HUES64 (cell line): ENCODE results near the gene FGD5.

Source experiments
- H3K27ac ChIP-seq: 2 replicates; pipeline ENCODE4 v1.7.0; 2013; ENCODE audit warnings: low read depth, low read length, inconsistent platforms
- H3K27me3 ChIP-seq: 2 replicates; pipeline ENCODE4 v1.6.1; 2013; ENCODE audit warnings: mild to moderate bottlenecking, low read length; ENCODE audit not compliant: insufficient read depth
- H3K36me3 ChIP-seq: 2 replicates; pipeline ENCODE4 v1.6.1; 2013; ENCODE audit warnings: mild to moderate bottlenecking, low read length; ENCODE audit not compliant: insufficient read depth
- H3K4me1 ChIP-seq: 2 replicates; pipeline ENCODE4 v1.6.1; 2013; ENCODE audit warnings: mild to moderate bottlenecking, low read length, moderate library complexity; ENCODE audit not compliant: insufficient read depth
- H3K4me3 ChIP-seq: 2 replicates; pipeline ENCODE4 v1.5.1; 2013; ENCODE audit warnings: mild to moderate bottlenecking, low read length, moderate library complexity
- H3K9ac ChIP-seq: 2 replicates; pipeline ENCODE4 v1.6.1; 2013; ENCODE audit warnings: mild to moderate bottlenecking, low read depth, low read length
- H3K9me3 ChIP-seq: 2 replicates; pipeline ENCODE4 v1.6.1; 2013; ENCODE audit warnings: low read depth, low read length; ENCODE audit not compliant: insufficient read depth
- WGBS: fragments of 150-250, 120-280 bp; methylation state at CpG from one replicate; pipeline ENCODE4 v1.1.7; 2013; ENCODE audit warnings: missing lambda C conversion rate; 5-methylcytosine and 5-hydroxymethylcytosine counted together

FGD5 gene

DNA sequence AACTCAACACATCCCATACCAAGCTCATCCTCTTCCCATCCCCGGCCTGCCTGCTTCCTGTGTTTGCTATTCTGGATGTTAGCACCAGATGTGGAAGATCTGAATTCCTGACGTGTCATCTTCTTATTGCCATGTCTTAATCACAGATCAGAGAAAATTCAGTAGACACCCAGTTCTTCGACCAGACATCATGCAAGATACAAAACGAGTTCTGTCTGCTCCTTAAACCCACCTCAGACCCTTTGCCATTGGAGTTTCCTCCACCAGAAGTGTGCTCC lies 52.0 kb downstream of the FGD5 start:
- no peak overlapping the region for H3K4me3 ChIP-seq
- no peaks in the 10 kb centered on the region for H3K36me3 ChIP-seq
- H3K9me3 ChIP-seq = no peaks in the 10 kb centered on the region
- no peak overlapping the region for H3K27ac ChIP-seq
- no peak overlapping the region for H3K9ac ChIP-seq
- peaks cover 4% of the 10 kb centered on the region; the same call in 1 of the 2 replicates for H3K4me1 ChIP-seq
- WGBS = 80% methylated on average over 4 of the region's 4 CpGs
- H3K27me3 ChIP-seq = no peaks in the 10 kb centered on the region

DNA sequence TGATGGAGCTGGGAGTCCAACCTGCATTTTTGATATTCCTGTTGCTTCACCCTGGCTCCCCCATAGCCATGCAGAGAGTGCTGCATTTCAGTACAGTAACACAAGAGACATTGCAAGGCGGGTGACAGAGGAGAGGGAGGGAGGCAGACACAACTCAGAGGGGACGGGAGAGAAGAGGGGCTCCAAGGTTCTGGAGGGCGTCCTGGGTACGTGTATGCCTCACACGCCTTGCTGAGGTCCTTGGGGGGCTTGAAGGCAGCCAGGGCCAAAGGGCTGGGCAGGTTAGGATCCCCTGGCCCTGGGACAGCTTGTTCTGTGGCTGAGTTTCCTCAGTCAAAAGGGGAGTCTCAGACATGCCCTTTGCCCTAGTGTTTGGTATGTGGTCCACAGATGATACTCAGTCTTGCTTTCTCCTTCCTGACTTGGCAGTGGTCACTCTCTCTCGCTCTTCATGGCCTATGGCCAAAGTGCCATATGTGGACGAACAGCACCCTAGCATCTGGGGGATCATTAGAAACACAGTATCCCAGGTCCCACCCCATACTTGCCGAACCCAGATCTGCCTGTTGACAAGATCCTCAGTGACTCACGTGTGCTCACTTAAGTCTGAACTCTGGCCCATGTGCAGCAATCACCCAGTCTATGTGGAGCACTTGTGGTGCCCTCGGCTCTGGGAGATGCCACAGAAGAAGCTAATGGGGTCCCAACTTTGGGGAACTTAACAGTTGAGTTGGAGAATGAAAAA lies 52.9 kb downstream of the FGD5 start:
- Histone ChIP-seq H3K27ac (no peak overlapping the region), H3K36me3 (no peaks in the 10 kb centered on the region), H3K9ac (no peak overlapping the region), H3K4me3 (no peak overlapping the region), H3K9me3 (no peaks in the 10 kb centered on the region), H3K4me1 (peaks cover 4% of the 10 kb centered on the region; the same call in 1 of the 2 replicates), H3K27me3 (no peaks in the 10 kb centered on the region)
- WGBS = 92% methylated on average over 10 of the region's 10 CpGs

DNA sequence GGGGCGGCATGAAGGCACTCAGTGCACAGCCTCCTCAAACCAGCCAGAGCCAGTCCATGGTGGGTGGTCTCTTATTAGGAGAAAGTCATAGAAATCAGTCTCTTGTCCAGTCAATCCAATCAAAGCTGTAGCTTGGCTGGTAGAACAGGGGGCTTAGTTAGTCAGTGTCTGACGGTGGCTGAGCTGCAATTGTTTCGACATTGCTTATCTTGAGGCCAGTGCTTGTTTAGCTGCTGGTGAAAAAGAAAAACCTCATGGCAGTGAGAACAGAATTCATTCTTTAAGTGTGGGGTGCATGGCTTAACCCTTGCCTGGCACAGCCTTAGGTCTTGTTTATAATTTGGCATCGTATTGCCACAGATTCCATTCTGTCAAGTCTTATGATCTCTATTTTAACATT lies 53.9 kb downstream of the FGD5 start:
- Histone ChIP-seq H3K9me3 (no peaks in the 10 kb centered on the region), H3K4me3 (no peak overlapping the region), H3K27ac (no peak overlapping the region), H3K9ac (no peak overlapping the region), H3K27me3 (no peaks in the 10 kb centered on the region), H3K36me3 (no peaks in the 10 kb centered on the region), H3K4me1 (peaks cover 3% of the 10 kb centered on the region; the same call in 1 of the 2 replicates)
- 66% methylated on average over 4 of the region's 4 CpGs for WGBS

DNA sequence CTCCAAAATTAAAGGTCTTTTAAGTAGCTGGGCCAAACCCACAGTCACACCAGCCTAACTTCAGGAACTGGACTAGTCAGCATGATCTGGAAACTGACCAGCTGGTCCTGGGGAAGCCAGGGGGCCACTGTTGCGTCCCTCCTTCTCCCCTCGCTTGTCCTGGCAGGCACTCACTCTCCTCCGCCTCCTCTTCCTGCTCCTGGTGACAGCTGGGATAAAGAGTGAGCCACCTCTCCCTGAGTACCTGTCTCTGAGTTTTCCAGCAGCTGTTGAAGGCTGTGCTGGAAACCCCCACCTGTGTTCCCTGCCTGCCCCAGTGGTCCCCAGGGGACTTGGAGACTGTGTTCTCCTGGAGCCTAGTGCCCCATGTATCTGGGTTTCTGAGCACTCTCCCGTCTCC lies 56.0 kb downstream of the FGD5 start:
- Histone ChIP-seq H3K36me3 (no peaks in the 10 kb centered on the region), H3K27me3 (no peaks in the 10 kb centered on the region), H3K27ac (no peak overlapping the region), H3K9ac (no peak overlapping the region), H3K4me3 (no peak overlapping the region), H3K4me1 (no peaks in the 10 kb centered on the region), H3K9me3 (no peaks in the 10 kb centered on the region)
- 73% methylated on average over 4 of the region's 4 CpGs for WGBS

DNA sequence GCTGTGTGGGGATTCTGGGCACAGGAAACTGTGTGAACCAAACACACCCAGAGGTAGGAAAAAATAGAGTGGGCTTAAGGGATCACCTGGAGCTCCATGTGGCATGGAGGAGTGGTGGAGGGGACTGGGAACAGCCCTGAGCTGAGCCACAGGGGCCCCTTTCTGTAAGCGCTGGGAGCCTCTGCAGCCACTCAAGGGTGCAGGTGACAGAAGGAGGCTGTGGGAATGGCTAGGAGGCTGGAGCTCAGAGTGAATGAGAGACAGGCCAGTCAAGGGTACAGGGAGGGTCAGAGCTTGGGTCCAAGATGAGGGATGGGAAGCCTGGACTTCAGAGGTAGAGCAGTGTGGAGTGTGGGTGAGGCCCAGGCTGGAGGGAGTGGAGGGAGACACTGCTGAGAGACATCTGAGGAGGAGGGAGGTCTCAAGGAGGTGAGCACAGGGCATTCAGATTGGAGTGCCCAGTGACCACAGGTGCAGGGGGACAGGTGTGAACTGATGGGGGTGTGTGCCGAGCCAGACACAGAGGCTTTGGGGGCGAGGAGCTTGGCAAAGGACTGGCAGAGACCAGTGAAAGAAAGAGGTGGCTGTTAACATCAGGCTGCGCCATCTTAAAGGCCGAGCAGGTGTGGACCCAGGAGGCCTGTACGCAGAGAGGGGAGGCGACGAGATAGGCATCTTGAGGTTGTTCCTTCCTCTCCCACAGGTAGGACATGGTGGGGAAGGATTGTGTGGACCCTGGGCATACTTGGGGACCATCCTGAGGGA lies 56.8 kb downstream of the FGD5 start:
- H3K4me1 ChIP-seq = no peaks in the 10 kb centered on the region
- no peak overlapping the region for H3K9ac ChIP-seq
- H3K27me3 ChIP-seq = no peaks in the 10 kb centered on the region
- H3K9me3 ChIP-seq = no peaks in the 10 kb centered on the region
- no peak overlapping the region for H3K4me3 ChIP-seq
- H3K36me3 ChIP-seq = no peaks in the 10 kb centered on the region
- WGBS = 91% methylated on average over 8 of the region's 8 CpGs
- H3K27ac ChIP-seq = no peak overlapping the region

DNA sequence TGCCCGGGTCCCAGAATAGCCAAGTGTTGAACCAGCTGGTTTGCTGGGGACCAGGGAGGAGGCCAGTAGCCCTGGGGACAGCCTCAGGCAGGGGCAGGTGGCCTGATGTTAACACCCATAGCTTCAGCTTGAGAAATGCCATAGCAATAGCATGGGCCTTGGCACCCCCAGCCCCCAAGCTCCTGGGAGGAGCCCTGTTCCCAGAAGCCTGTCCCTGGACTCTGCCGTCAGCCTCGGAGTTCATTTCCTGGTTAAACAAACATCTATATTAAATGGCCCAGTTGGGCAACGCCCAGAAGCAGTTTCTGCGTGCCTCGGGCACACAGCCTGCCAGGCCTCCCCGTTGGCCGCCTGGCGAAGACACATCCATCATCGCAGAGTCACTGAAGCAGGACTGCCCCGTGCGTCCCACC lies 58.2 kb downstream of the FGD5 start:
- Histone ChIP-seq H3K36me3 (no peaks in the 10 kb centered on the region), H3K27ac (no peak overlapping the region), H3K27me3 (no peaks in the 10 kb centered on the region), H3K9ac (no peak overlapping the region), H3K4me3 (no peak overlapping the region), H3K9me3 (no peaks in the 10 kb centered on the region), H3K4me1 (no peaks in the 10 kb centered on the region)
- 92% methylated on average over 12 of the region's 12 CpGs for WGBS

DNA sequence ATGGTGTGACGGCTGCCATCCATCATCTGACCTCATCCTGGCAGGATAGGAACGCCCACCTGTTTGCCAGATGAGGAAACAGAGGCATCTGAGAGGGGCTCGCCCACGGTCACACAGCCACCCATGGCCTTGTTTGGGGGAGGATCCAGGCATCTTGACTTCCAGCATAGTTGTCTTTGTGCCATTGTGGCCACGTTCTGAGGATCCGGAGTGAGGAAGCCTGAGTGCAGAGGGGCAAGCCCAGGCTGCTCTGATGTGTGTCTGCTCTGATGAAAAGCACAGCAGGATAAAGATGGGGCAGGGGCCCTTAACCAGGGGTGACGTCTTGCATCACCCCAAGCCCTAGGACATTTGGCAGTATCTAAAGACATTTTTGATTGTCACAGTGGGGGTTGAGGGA lies 58.7 kb downstream of the FGD5 start:
- Histone ChIP-seq H3K4me1 (no peaks in the 10 kb centered on the region), H3K27ac (no peak overlapping the region), H3K4me3 (no peak overlapping the region), H3K9me3 (no peaks in the 10 kb centered on the region), H3K36me3 (no peaks in the 10 kb centered on the region), H3K27me3 (no peaks in the 10 kb centered on the region), H3K9ac (no peak overlapping the region)
- 74% methylated on average over 7 of the region's 7 CpGs for WGBS

DNA sequence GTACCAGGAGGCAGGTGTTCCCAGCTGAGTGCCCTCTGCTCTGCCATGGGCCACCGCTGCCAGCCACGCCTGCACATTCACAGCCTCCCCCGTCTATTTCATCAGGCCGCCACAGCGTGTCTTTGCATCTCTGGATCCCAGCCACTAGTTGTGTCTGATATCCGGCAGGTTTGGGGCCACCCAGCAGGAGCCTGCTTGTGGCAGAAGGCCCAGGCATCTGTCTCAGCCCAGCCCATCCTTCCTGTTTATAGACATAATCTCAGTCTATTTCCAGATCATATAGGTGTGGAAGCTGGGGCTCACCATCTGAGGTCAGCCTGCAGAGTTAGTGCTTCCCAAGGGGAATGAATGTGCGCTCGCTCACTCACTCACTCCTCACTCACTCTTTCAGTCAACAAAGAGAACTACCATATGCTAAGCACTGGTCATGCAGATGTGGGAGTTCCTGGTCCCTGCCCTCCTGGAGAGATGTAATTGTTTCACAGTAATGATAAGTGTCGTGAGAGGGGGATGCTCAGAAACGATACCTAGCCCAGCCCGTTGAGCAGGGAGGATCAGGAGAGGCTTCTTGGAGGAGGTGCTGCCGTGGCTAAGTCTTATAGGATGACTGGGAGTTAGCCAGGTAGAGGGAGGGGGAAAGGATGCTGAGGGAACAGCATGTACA lies 60.6 kb downstream of the FGD5 start:
- Histone ChIP-seq H3K9me3 (no peaks in the 10 kb centered on the region), H3K4me3 (no peak overlapping the region), H3K4me1 (no peaks in the 10 kb centered on the region), H3K9ac (no peak overlapping the region), H3K27me3 (no peaks in the 10 kb centered on the region), H3K36me3 (no peaks in the 10 kb centered on the region), H3K27ac (no peak overlapping the region)
- 57% methylated on average over 12 of the region's 12 CpGs for WGBS

DNA sequence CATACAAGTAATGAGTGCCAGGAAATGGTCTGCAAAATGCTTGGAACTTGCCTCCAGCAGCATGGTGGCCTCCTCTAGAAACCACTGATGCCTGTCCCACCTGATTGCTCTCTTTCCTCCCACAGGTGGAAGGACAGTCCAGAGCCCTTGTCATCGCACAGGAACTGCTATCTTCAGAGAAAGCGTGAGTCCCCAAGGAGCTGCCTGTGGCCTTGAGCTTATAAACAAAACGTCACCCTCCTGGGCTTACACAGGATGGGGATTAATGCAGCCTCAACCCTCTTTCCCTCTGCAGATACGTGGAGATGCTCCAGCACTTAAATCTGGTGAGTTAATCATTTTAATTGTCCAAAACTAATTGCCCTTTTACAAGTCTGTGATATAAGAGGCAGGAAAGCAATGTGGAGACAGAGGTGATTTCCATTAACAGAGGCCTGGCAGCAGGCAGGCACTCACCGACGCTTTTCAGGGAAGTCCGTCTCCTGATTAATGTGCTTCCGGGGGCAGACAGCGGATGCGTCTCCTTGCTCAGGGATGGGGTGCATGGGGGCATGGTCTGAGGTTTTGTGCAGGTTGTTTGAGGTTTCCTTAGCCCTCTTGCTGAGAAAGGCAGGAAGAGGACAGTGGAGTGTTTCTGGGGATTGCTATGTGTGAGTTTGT lies 61.8 kb downstream of the FGD5 start:
- Histone ChIP-seq H3K9ac (no peak overlapping the region), H3K4me3 (no peak overlapping the region), H3K27me3 (no peaks in the 10 kb centered on the region), H3K4me1 (no peaks in the 10 kb centered on the region), H3K27ac (no peak overlapping the region), H3K36me3 (no peaks in the 10 kb centered on the region), H3K9me3 (no peaks in the 10 kb centered on the region)
- 88% methylated on average over 10 of the region's 10 CpGs for WGBS

DNA sequence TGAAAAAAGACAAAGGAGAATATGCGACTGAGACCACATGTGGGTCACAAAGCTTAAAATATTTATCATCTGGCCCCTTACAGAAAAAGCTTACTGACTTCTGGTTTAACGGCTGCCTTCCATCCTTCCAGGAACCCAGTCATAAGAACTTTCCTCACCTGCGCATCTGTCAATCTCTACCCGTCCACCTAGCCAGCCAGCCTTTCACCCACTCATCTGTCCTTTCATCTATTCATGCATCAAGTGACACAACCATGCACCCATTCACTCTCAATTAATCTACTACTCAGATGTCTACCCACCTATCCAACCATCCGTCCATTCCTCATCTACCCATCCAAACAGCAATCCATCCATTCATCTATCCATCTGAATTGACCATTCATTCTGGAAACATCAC lies 64.5 kb downstream of the FGD5 start:
- H3K4me1 ChIP-seq = no peaks in the 10 kb centered on the region
- H3K9ac ChIP-seq = no peak overlapping the region
- H3K27ac ChIP-seq = no peak overlapping the region
- no peaks in the 10 kb centered on the region for H3K27me3 ChIP-seq
- H3K9me3 ChIP-seq = no peaks in the 10 kb centered on the region
- H3K4me3 ChIP-seq = no peak overlapping the region
- 93% methylated on average over 5 of the region's 5 CpGs for WGBS
- no peaks in the 10 kb centered on the region for H3K36me3 ChIP-seq

DNA sequence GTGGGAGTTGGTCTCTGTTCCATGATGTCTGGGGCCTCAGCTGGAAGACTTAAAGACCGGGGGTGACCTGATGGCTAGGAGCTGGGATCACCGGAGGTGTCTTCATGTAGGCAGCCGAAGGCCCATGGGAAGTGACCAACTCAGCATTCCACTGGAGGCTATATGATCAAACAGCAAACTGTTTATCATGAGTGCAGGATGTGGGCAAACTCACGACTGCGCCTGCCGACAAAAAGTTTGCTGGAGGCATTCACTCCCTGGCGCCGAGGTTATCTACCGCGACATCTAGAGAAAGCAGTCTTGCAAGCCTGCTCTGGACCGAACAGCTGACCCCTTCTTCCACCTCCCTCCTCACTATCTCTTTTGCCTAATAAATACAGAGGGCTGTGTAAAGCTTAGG lies 65.9 kb downstream of the FGD5 start:
- Histone ChIP-seq H3K9ac (no peak overlapping the region), H3K36me3 (no peaks in the 10 kb centered on the region), H3K4me1 (no peaks in the 10 kb centered on the region), H3K27me3 (no peaks in the 10 kb centered on the region), H3K27ac (no peak overlapping the region), H3K9me3 (no peaks in the 10 kb centered on the region), H3K4me3 (no peak overlapping the region)
- WGBS = 96% methylated on average over 11 of the region's 11 CpGs
